Measurements from ENCODE around the gene FNIP1. TPM values are rescaled to one million over a fixed set of nuclear protein-coding genes. Genes with fewer than 3 reads are reported as not detected.

FNIP1 gene
- total and polyA plus RNA-seq, 2 donors (not counting 1 experiment from before 2014, with no cell fraction given): 10.3 to 52.8 TPM

- Mint-ChIP-seq H3K27ac (no peak overlapping the region), H3K27me3 (no peaks in the 10 kb centered on the region), H3K4me3 (no peak overlapping the region), H3K9me3 (ENCODE audit: insufficient read depth) (no peaks in the 10 kb centered on the region), H3K4me1 (peaks cover 62% of the 10 kb centered on the region)
- peaks cover 74% of the 10 kb centered on the region for H4K20me1 ChIP-seq (ENCODE audit: control insufficient read depth, insufficient read depth, low read length, poor library complexity, severe bottlenecking)
- peaks cover 95% of the 10 kb centered on the region for H3K79me2 ChIP-seq (ENCODE audit: control insufficient read depth, insufficient read depth, low read length)
- POLR2A ChIA-PET: no interaction called here
- DNase-seq (no peak), ATAC-seq (ENCODE audit: low read depth) (no peak)
- peaks cover 0 to 11% of the 10 kb centered on the region in 2 experiments for H3K36me3 ChIP-seq (replicated peaks in 1 of 2; ENCODE audit: control extremely low read depth in 1 of 2, control insufficient read depth in 1 of 2, extremely low read depth in 1 of 2, insufficient read depth in 2 of 2, low read length in 1 of 2)
- CTCF ChIA-PET: interaction anchor here (1.1 to 1.6 kb wide), 2 partner anchors 20 to 398 kb away, joined by 3 to 5 read pairs; no protein-coding TSS in a partner anchor
- H3K9ac ChIP-seq (ENCODE audit: low read length): no peak overlapping the region
- intact Hi-C loops (cut with micrococcal nuclease): no loop called here
- TF ChIP-seq, protein P1, sequence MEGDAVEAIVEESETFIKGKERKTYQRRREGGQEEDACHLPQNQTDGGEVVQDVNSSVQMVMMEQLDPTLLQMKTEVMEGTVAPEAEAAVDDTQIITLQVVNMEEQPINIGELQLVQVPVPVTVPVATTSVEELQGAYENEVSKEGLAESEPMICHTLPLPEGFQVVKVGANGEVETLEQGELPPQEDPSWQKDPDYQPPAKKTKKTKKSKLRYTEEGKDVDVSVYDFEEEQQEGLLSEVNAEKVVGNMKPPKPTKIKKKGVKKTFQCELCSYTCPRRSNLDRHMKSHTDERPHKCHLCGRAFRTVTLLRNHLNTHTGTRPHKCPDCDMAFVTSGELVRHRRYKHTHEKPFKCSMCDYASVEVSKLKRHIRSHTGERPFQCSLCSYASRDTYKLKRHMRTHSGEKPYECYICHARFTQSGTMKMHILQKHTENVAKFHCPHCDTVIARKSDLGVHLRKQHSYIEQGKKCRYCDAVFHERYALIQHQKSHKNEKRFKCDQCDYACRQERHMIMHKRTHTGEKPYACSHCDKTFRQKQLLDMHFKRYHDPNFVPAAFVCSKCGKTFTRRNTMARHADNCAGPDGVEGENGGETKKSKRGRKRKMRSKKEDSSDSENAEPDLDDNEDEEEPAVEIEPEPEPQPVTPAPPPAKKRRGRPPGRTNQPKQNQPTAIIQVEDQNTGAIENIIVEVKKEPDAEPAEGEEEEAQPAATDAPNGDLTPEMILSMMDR (IDR thresholded peaks at IDR 0.05): no peak
- TF ChIP-seq EZH2 (IDR thresholded peaks at IDR 0.05; ENCODE audit: borderline replicate concordance, insufficient read depth, low read depth, low read length, poor library complexity, severe bottlenecking): no peak
- no peak overlapping the region for H3K4me3 ChIP-seq (ENCODE audit: control extremely low read depth in 1 of 5, extremely low read depth in 1 of 5, insufficient read depth in 1 of 5, low read depth in 2 of 5, low read length in 4 of 5)
- H3K27me3 ChIP-seq (replicated peaks in 1 of 4; ENCODE audit: control extremely low read depth in 1 of 4, control insufficient read depth in 3 of 4, insufficient read depth in 4 of 4, low read length in 3 of 4): no peaks in the 10 kb centered on the region
- H2AFZ ChIP-seq (ENCODE audit: insufficient read depth, low read depth, low read length, poor library complexity, severe bottlenecking): no peak overlapping the region
- no peak overlapping the region for H3K4me2 ChIP-seq (replicated peaks; ENCODE audit: low read depth, low read length, poor library complexity, severe bottlenecking)
- WGBS (ENCODE audit: insufficient coverage): no CpG with 5 or more reads among the region's 1 CpG
- no peak overlapping the region for H3K27ac ChIP-seq (ENCODE audit: low read length in 2 of 2)
- peaks cover 0 to 6% (median 0%) of the 10 kb centered on the region in 3 donors for H3K9me3 ChIP-seq (ENCODE audit: control extremely low read depth in 1 of 3, control insufficient read depth in 2 of 3, insufficient read depth in 1 of 3, low read length in 2 of 3)
- H3K4me1 ChIP-seq (ENCODE audit: control insufficient read depth in 2 of 2, insufficient read depth in 2 of 2, low read length in 2 of 2): peaks cover 20 to 26% of the 10 kb centered on the region in 2 donors
Measured at GRCh38 chr5:131609774-131610173, 187.0 kb downstream of the FNIP1 start.

- ChIA-PET POLR2A (no interaction called here), CTCF (no interaction called here)
- H3K27ac ChIP-seq (ENCODE audit: low read length in 2 of 2): no peak overlapping the region
- peaks cover 5 to 11% of the 10 kb centered on the region in 2 experiments for H3K36me3 ChIP-seq (replicated peaks in 1 of 2; ENCODE audit: control extremely low read depth in 1 of 2, control insufficient read depth in 1 of 2, extremely low read depth in 1 of 2, insufficient read depth in 2 of 2, low read length in 1 of 2)
- no peaks in the 10 kb centered on the region for H3K27me3 ChIP-seq (replicated peaks in 1 of 4; ENCODE audit: control extremely low read depth in 1 of 4, control insufficient read depth in 3 of 4, insufficient read depth in 4 of 4, low read length in 3 of 4)
- intact Hi-C loops (cut with micrococcal nuclease): no loop called here
- DNase-seq (no peak), ATAC-seq (ENCODE audit: low read depth) (no peak)
- Mint-ChIP-seq H3K27ac (no peak overlapping the region), H3K4me3 (peak overlapping the region; percentile 14), H3K9me3 (ENCODE audit: insufficient read depth) (no peaks in the 10 kb centered on the region), H3K27me3 (no peaks in the 10 kb centered on the region), H3K4me1 (peaks cover 52% of the 10 kb centered on the region)
- no peaks in the 10 kb centered on the region for H3K9me3 ChIP-seq (ENCODE audit: control extremely low read depth in 1 of 3, control insufficient read depth in 2 of 3, insufficient read depth in 1 of 3, low read length in 2 of 3)
- no peak for TF ChIP-seq EZH2 (IDR thresholded peaks at IDR 0.05; ENCODE audit: borderline replicate concordance, insufficient read depth, low read depth, low read length, poor library complexity, severe bottlenecking)
- TF ChIP-seq, protein P1 (IDR thresholded peaks at IDR 0.05): no peak
- no peak overlapping the region for H2AFZ ChIP-seq (ENCODE audit: insufficient read depth, low read depth, low read length, poor library complexity, severe bottlenecking)
- no peak overlapping the region for H3K4me2 ChIP-seq (replicated peaks; ENCODE audit: low read depth, low read length, poor library complexity, severe bottlenecking)
- H3K79me2 ChIP-seq (ENCODE audit: control insufficient read depth, insufficient read depth, low read length): peaks cover 92% of the 10 kb centered on the region
- no peak overlapping the region for H3K9ac ChIP-seq (ENCODE audit: low read length)
- H3K4me3 ChIP-seq (ENCODE audit: control extremely low read depth in 1 of 5, extremely low read depth in 1 of 5, insufficient read depth in 1 of 5, low read depth in 2 of 5, low read length in 4 of 5): no peak overlapping the region
- WGBS (ENCODE audit: insufficient coverage): no CpG with 5 or more reads among the region's 5 CpGs
- H3K4me1 ChIP-seq (ENCODE audit: control insufficient read depth in 2 of 2, insufficient read depth in 2 of 2, low read length in 2 of 2): peaks cover 17 to 24% of the 10 kb centered on the region in 2 donors
- peaks cover 63% of the 10 kb centered on the region for H4K20me1 ChIP-seq (ENCODE audit: control insufficient read depth, insufficient read depth, low read length, poor library complexity, severe bottlenecking)
Measured at GRCh38 chr5:131608597-131608996, 188.2 kb downstream of the FNIP1 start.
